Neural progenitor cell (in vitro differentiated cells): ENCODE measurements around the gene MSH3.

Source experiments
- CTCF ChIP-seq: fragments of 200-600 bp; sonication (generic); IDR thresholded peaks from 2 replicates; pipeline ENCODE4 v1.5.1; 2017; ENCODE audit warnings: antibody characterized with exemption, mild to moderate bottlenecking
- EZH2phosphoT487 ChIP-seq: fragments of 200-600 bp; sonication (generic); IDR thresholded peaks from 2 replicates; pipeline ENCODE4 v1.6.1; 2017; ENCODE audit warnings: antibody characterized with exemption

GRCh38 chr5:80866371-80866770 lies 211.9 kb downstream of the MSH3 start:
- TF ChIP-seq CTCF, result no peak
- no peak for TF ChIP-seq EZH2phosphoT487
